Naive B cell (primary cell): ENCODE results near the gene PKDCC. TPM values are rescaled to one million over a fixed set of nuclear protein-coding genes. Genes with fewer than 3 reads are reported as not detected.
A peak's percentile ranks its signal among the peaks of the same experiment; 100 is the strongest.

Source experiments
- ATAC-seq, 2 donors: fragments of 150-1000 bp; cut with Tn5 transposase; 2 replicates each; pipeline ENCODE4 v1.10.0; 2021; ENCODE audit warnings: low read depth in 2 of 2, mild to moderate bottlenecking in 2 of 2, moderate library complexity in 2 of 2
- DNase-seq: peaks from one replicate; pipeline ENCODE4 v3.0.0; 2022
- H3K27ac Mint-ChIP-seq, 6 donors: one replicate each; pipeline ENCODE4 v1.8.0; 2020 to 2022; ENCODE audit warnings: mild to moderate bottlenecking in 6 of 6, mixed read lengths in 6 of 6, moderate library complexity in 5 of 6, inconsistent platforms in 2 of 6
- H3K27me3 Mint-ChIP-seq, 3 donors: one replicate each; pipeline ENCODE4 v1.8.0; 2021 to 2022; ENCODE audit warnings: mixed read lengths in 3 of 3, mild to moderate bottlenecking in 1 of 3
- H3K36me3 Mint-ChIP-seq, 2 donors: one replicate each; pipeline ENCODE4 v1.8.0; 2020 to 2022; ENCODE audit warnings: mixed read lengths in 2 of 2, inconsistent platforms in 1 of 2, mild to moderate bottlenecking in 1 of 2
- H3K4me1 Mint-ChIP-seq, 3 donors: one replicate each; pipeline ENCODE4 v1.8.0; 2020 to 2022; ENCODE audit warnings: mixed read lengths in 3 of 3, inconsistent platforms in 1 of 3, mild to moderate bottlenecking in 1 of 3, moderate library complexity in 1 of 3
- H3K4me3 Mint-ChIP-seq, 8 donors: one replicate each; pipeline ENCODE4 v1.8.0; 2020 to 2022; ENCODE audit warnings: mild to moderate bottlenecking in 8 of 8, mixed read lengths in 8 of 8, moderate library complexity in 8 of 8, inconsistent platforms in 2 of 8
- H3K9me3 Mint-ChIP-seq, 7 donors: one replicate each; pipeline ENCODE4 v1.8.0; 2020 to 2022; ENCODE audit warnings: mixed read lengths in 7 of 7, mild to moderate bottlenecking in 5 of 7, inconsistent platforms in 2 of 7, moderate library complexity in 1 of 7
- polyA plus RNA-seq, 6 donors: library from polyadenylated mRNA; unstranded; fragments of 300-500 nt; fragmentation: Illumina TruSeq; gene quantifications; one replicate each; pipeline ENCODE4 v1.2.3, GENCODE V29; 2021; ENCODE audit warnings: low read depth in 6 of 6

Gene PKDCC
- polyA plus RNA-seq, 6 donors from 2014 or later: not detected

- peak overlapping the region; percentile 68 to 90 (median 74) for H3K4me3 Mint-ChIP-seq
- peak; percentile 64 for DNase-seq
- no peaks in the 10 kb centered on the region for H3K36me3 Mint-ChIP-seq
- no peaks in the 10 kb centered on the region for H3K27me3 Mint-ChIP-seq
- H3K9me3 Mint-ChIP-seq: peaks cover 0 to 1% (median 0%) of the 10 kb centered on the region in 7 donors
- ATAC-seq: no peak
- peaks cover 58 to 67% (median 60%) of the 10 kb centered on the region in 3 donors for H3K4me1 Mint-ChIP-seq
- H3K27ac Mint-ChIP-seq: peak overlapping the region in 4 of 6 donors; percentile 97 to 99 (median 97)
Observed at GRCh38 chr2:42098571-42099437, 51.0 kb downstream of the PKDCC start.

- H3K27ac Mint-ChIP-seq: peak overlapping the region in 4 of 6 donors; percentile 97 to 99 (median 97)
- H3K9me3 Mint-ChIP-seq: peaks cover 0 to 1% (median 0%) of the 10 kb centered on the region in 7 donors
- H3K4me3 Mint-ChIP-seq: peak overlapping the region; percentile 23 to 90 (median 74)
- DNase-seq (peak; percentile 63), ATAC-seq (peak in 1 of 2 donors; percentile 3)
- H3K4me1 Mint-ChIP-seq: peaks cover 60 to 67% (median 65%) of the 10 kb centered on the region in 3 donors
- no peaks in the 10 kb centered on the region for H3K27me3 Mint-ChIP-seq
- H3K36me3 Mint-ChIP-seq: no peaks in the 10 kb centered on the region
Observed at GRCh38 chr2:42099438-42100173, 51.8 kb downstream of the PKDCC start.

GRCh38 chr2:42100683-42101205 lies 52.9 kb downstream of the PKDCC start:
- H3K4me1 Mint-ChIP-seq: peaks cover 60 to 75% (median 67%) of the 10 kb centered on the region in 3 donors
- H3K4me3 Mint-ChIP-seq: peak overlapping the region; percentile 31 to 90 (median 74)
- H3K9me3 Mint-ChIP-seq: peaks cover 0 to 1% (median 0%) of the 10 kb centered on the region in 7 donors
- ATAC-seq (no peak), DNase-seq (no peak)
- peak overlapping the region in 4 of 6 donors; percentile 96 to 99 (median 97) for H3K27ac Mint-ChIP-seq
- no peaks in the 10 kb centered on the region for H3K27me3 Mint-ChIP-seq
- no peaks in the 10 kb centered on the region for H3K36me3 Mint-ChIP-seq

- H3K4me1 Mint-ChIP-seq: peaks cover 54 to 71% (median 61%) of the 10 kb centered on the region in 3 donors
- peak; percentile 6 to 10 for ATAC-seq
- peak; percentile 67 for DNase-seq
- H3K36me3 Mint-ChIP-seq: no peaks in the 10 kb centered on the region
- no peaks in the 10 kb centered on the region for H3K27me3 Mint-ChIP-seq
- H3K27ac Mint-ChIP-seq: peak overlapping the region in 3 of 6 donors; percentile 9 to 100 (median 96)
- H3K9me3 Mint-ChIP-seq: peaks cover 0 to 1% (median 0%) of the 10 kb centered on the region in 7 donors
- peak overlapping the region; percentile 77 to 95 (median 90) for H3K4me3 Mint-ChIP-seq
Observed at GRCh38 chr2:42101206-42102023, 53.6 kb downstream of the PKDCC start.

- H3K27me3 Mint-ChIP-seq: no peaks in the 10 kb centered on the region
- ATAC-seq (peak; percentile 72 to 73), DNase-seq (peak; percentile 99)
- H3K27ac Mint-ChIP-seq: peak overlapping the region in 1 of 6 donors; percentile 100
- H3K4me1 Mint-ChIP-seq: peaks cover 47 to 67% (median 56%) of the 10 kb centered on the region in 3 donors
- H3K36me3 Mint-ChIP-seq: no peaks in the 10 kb centered on the region
- H3K4me3 Mint-ChIP-seq: peak overlapping the region in 7 of 8 donors; percentile 81 to 95 (median 91)
- peaks cover 0 to 1% (median 0%) of the 10 kb centered on the region in 7 donors for H3K9me3 Mint-ChIP-seq
Observed at GRCh38 chr2:42102024-42102590, 54.3 kb downstream of the PKDCC start.

GRCh38 chr2:42102591-42103450 lies 55.0 kb downstream of the PKDCC start:
- peak overlapping the region in 7 of 8 donors; percentile 81 to 95 (median 91) for H3K4me3 Mint-ChIP-seq
- peaks cover 0 to 1% (median 0%) of the 10 kb centered on the region in 7 donors for H3K9me3 Mint-ChIP-seq
- H3K36me3 Mint-ChIP-seq: no peaks in the 10 kb centered on the region
- peaks cover 40 to 60% (median 49%) of the 10 kb centered on the region in 3 donors for H3K4me1 Mint-ChIP-seq
- H3K27ac Mint-ChIP-seq: peak overlapping the region in 1 of 6 donors; percentile 100
- H3K27me3 Mint-ChIP-seq: no peaks in the 10 kb centered on the region
- no peak for DNase-seq
- no peak for ATAC-seq

- no peaks in the 10 kb centered on the region for H3K36me3 Mint-ChIP-seq
- no peak for DNase-seq
- no peak for ATAC-seq
- H3K4me3 Mint-ChIP-seq: peak overlapping the region in 4 of 8 donors; percentile 39 to 91 (median 56)
- H3K27ac Mint-ChIP-seq: peak overlapping the region in 1 of 6 donors; percentile 98
- no peaks in the 10 kb centered on the region for H3K27me3 Mint-ChIP-seq
- H3K9me3 Mint-ChIP-seq: peaks cover 0 to 1% (median 0%) of the 10 kb centered on the region in 7 donors
- H3K4me1 Mint-ChIP-seq: peaks cover 30 to 52% (median 39%) of the 10 kb centered on the region in 3 donors
Observed at GRCh38 chr2:42103829-42104228, 56.0 kb downstream of the PKDCC start.

- Mint-ChIP-seq H3K27ac (peak overlapping the region in 1 of 6 donors; percentile 98), H3K36me3 (no peaks in the 10 kb centered on the region), H3K27me3 (no peaks in the 10 kb centered on the region), H3K4me3 (peak overlapping the region in 2 of 8 donors; percentile 13 to 91), H3K4me1 (peaks cover 22 to 45% (median 31%) of the 10 kb centered on the region in 3 donors), H3K9me3 (peaks cover 0 to 1% (median 0%) of the 10 kb centered on the region in 7 donors)
- no peak for DNase-seq
- no peak for ATAC-seq
Observed at GRCh38 chr2:42104621-42105020, 56.8 kb downstream of the PKDCC start.

GRCh38 chr2:42105330-42106256 lies 57.8 kb downstream of the PKDCC start:
- DNase-seq (peak; percentile 83), ATAC-seq (peak; percentile 48 to 49)
- Mint-ChIP-seq H3K27ac (no peak overlapping the region), H3K36me3 (no peaks in the 10 kb centered on the region), H3K27me3 (no peaks in the 10 kb centered on the region), H3K9me3 (no peaks in the 10 kb centered on the region), H3K4me1 (peaks cover 12 to 35% (median 21%) of the 10 kb centered on the region in 3 donors), H3K4me3 (no peak overlapping the region)

- DNase-seq (no peak), ATAC-seq (no peak)
- H3K27ac Mint-ChIP-seq: no peak overlapping the region
- no peak overlapping the region for H3K4me3 Mint-ChIP-seq
- no peaks in the 10 kb centered on the region for H3K27me3 Mint-ChIP-seq
- H3K9me3 Mint-ChIP-seq: no peaks in the 10 kb centered on the region
- H3K36me3 Mint-ChIP-seq: no peaks in the 10 kb centered on the region
- peaks cover 9 to 33% (median 18%) of the 10 kb centered on the region in 3 donors for H3K4me1 Mint-ChIP-seq
Observed at GRCh38 chr2:42106257-42106816, 58.5 kb downstream of the PKDCC start.
